ENCODE data around the gene MAFG.

MAFG gene

GRCh38 chr17:81927653-81928543, at the start of gene MAFG:
MAFG (minus strand) TSS chr17:81927735; CDS start chr17:81923185, 4,550 bp downstream.
- DNase-seq (ENCODE audit: low spot score), result peak; percentile 93

- no peak for DNase-seq (ENCODE audit: low spot score)
Observed at GRCh38 chr17:81976332-81977210, 49.0 kb upstream of the MAFG start.

- DNase-seq (ENCODE audit: low spot score), result no peak
Observed at GRCh38 chr17:81973432-81973831, 45.9 kb upstream of the MAFG start.

GRCh38 chr17:81968850-81969812, 41.6 kb upstream of the MAFG start:
- no peak for DNase-seq (ENCODE audit: low spot score)

- no peak for DNase-seq (ENCODE audit: low spot score)
Observed at GRCh38 chr17:81968396-81968745, 40.8 kb upstream of the MAFG start.

- DNase-seq (ENCODE audit: low spot score), result no peak
Observed at GRCh38 chr17:81967533-81968395, 40.2 kb upstream of the MAFG start.

- no peak for DNase-seq (ENCODE audit: low spot score)
Observed at GRCh38 chr17:81967244-81967532, 39.7 kb upstream of the MAFG start.

- DNase-seq (ENCODE audit: low spot score), result no peak
Observed at GRCh38 chr17:81966343-81967243, 39.1 kb upstream of the MAFG start.

- DNase-seq (ENCODE audit: low spot score), result no peak
Observed at GRCh38 chr17:81964081-81964849, 36.7 kb upstream of the MAFG start.

- DNase-seq (ENCODE audit: low spot score), result no peak
Observed at GRCh38 chr17:81962499-81963441, 35.2 kb upstream of the MAFG start.

GRCh38 chr17:81961521-81962498, 34.3 kb upstream of the MAFG start:
- no peak for DNase-seq (ENCODE audit: low spot score)

- DNase-seq (ENCODE audit: low spot score), result no peak
Observed at GRCh38 chr17:81961087-81961511, 33.6 kb upstream of the MAFG start, which contains the start of gene NOTUM. NOTUM (minus strand) TSS chr17:81961187; CDS start chr17:81960909, 278 bp downstream.

GRCh38 chr17:81960130-81960958, 32.8 kb upstream of the MAFG start:
- DNase-seq (ENCODE audit: low spot score), result no peak

GRCh38 chr17:81959362-81960129, 32.0 kb upstream of the MAFG start:
- peak; percentile 40 for DNase-seq (ENCODE audit: low spot score)
